Ishikawa (cell line): ENCODE data around the gene PRICKLE2.

Experiments
- CEBPB ChIP-seq: IDR thresholded peaks from 2 replicates; pipeline ENCODE4 v1.6.1; 2012
- CREB1 ChIP-seq: IDR thresholded peaks from 2 replicates; pipeline ENCODE4 v1.6.1; 2012; ENCODE audit warnings: low read depth
- EGR1 ChIP-seq: IDR thresholded peaks from 2 replicates; pipeline ENCODE4 v1.6.1; 2012
- EP300 ChIP-seq: IDR thresholded peaks from 2 replicates; pipeline ENCODE4 v1.6.1; 2012; ENCODE audit warnings: borderline replicate concordance
- FOXM1 ChIP-seq: IDR thresholded peaks from 2 replicates; pipeline ENCODE4 v1.6.1; 2012; ENCODE audit warnings: low read depth, borderline replicate concordance
- NFIC ChIP-seq: IDR thresholded peaks from 2 replicates; pipeline ENCODE4 v1.6.1; 2012
- RAD21 ChIP-seq: IDR thresholded peaks from 2 replicates; pipeline ENCODE4 v1.6.1; 2012; ENCODE audit warnings: low read depth
- TAF1 ChIP-seq: IDR thresholded peaks from 2 replicates; pipeline ENCODE4 v1.6.1; 2012; ENCODE audit warnings: low read depth, mild to moderate bottlenecking
- TCF12 ChIP-seq: IDR thresholded peaks from 2 replicates; pipeline ENCODE4 v1.6.1; 2012; ENCODE audit warnings: low read depth
- TEAD4 ChIP-seq: IDR thresholded peaks from 2 replicates; pipeline ENCODE4 v1.6.1; 2012
- YY1 ChIP-seq: IDR thresholded peaks from 2 replicates; pipeline ENCODE4 v1.6.1; 2012; ENCODE audit warnings: low read depth
- ZBTB7A ChIP-seq: IDR thresholded peaks from 2 replicates; pipeline ENCODE4 v1.6.1; 2012; ENCODE audit warnings: low read depth
- TF ChIP-seq, protein P1 (sequence below): IDR thresholded peaks from 2 replicates; pipeline ENCODE4 v1.6.1; 2012
- TF ChIP-seq, protein P2 (sequence below): IDR thresholded peaks from 2 replicates; pipeline ENCODE4 v1.6.1; 2012
- TF ChIP-seq, protein P3 (sequence below): IDR thresholded peaks from 2 replicates; pipeline ENCODE4 v1.6.1; 2012; ENCODE audit warnings: low read depth, mild to moderate bottlenecking

Gene PRICKLE2

DNA sequence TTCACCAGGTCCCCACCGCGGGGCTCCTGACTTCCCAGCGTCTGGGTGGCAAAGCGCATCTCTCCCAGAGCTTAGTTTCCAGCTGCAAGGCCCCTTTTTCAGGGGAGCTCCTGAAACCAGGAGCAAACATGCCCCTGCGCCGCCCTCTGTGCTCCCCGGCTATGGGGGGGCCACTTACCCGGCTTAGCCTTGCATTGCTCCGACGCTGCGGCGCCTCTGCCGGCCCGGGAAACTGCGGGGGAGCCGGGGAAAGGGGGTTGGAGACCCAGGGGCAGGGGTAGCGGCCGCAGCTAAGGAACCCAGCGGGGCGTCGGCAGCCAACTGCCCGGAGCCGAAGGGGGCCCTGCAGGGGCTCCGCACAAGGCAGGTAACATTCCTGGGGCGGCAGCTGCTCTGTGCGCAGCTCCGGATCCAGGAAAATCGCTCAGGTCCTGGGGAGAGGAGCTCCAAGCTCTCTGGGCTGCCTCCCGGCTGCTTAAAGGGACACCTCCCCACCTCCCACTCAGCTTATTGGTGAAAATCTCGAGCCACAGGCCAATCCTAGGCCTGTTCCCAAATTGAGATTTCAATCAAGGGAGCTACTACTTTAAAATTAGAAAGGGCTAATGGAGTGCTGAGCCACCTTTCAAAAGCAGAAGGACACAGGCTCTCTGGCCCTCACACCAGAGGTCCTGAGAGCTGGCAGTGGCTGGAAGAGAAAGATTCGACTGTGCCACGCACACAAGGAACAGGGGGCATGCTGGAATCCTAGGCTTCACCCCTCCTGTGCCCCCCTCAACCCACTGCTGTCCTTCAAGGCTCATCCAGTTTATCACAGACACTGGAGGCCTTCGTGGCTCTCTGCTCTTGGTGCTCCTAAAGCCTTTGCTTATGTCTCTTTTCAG, 42.7 kb upstream of the PRICKLE2 start:
- TF ChIP-seq EP300 (no peak), ZBTB7A (peak; percentile 46; the same call in 1 of the 2 replicates), TEAD4 (peak; percentile 32; the same call in 1 of the 2 replicates)

DNA sequence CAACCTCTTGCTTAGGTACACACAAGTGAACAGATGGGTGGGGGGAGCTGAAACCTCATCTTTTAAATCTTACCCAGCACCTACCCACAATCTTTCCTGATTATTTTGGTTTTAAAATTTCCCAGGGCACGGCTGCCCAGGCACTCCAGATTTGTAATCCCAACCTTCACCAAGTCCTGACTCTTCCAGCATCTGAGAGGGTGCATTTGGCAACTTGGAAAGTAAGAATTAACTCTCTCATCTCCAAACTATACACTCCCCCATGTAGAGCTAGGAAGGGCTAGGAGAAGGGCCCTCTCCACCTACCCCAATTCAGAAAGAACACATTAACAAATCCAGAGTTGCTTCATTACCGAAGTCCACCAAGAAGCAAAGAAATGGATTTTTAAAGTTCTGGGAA, 41.7 kb upstream of the PRICKLE2 start:
- TF ChIP-seq TCF12 (no peak), ZBTB7A (no peak), CREB1 (no peak), TAF1 (no peak), CEBPB (no peak), EP300 (no peak), EGR1 (no peak), NFIC (no peak), RAD21 (no peak), YY1 (no peak), FOXM1 (no peak), TEAD4 (no peak)
- TF ChIP-seq, protein P1, sequence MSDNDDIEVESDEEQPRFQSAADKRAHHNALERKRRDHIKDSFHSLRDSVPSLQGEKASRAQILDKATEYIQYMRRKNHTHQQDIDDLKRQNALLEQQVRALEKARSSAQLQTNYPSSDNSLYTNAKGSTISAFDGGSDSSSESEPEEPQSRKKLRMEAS: no peak
- TF ChIP-seq, protein P2, sequence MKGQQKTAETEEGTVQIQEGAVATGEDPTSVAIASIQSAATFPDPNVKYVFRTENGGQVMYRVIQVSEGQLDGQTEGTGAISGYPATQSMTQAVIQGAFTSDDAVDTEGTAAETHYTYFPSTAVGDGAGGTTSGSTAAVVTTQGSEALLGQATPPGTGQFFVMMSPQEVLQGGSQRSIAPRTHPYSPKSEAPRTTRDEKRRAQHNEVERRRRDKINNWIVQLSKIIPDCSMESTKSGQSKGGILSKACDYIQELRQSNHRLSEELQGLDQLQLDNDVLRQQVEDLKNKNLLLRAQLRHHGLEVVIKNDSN: no peak
- TF ChIP-seq, protein P3, sequence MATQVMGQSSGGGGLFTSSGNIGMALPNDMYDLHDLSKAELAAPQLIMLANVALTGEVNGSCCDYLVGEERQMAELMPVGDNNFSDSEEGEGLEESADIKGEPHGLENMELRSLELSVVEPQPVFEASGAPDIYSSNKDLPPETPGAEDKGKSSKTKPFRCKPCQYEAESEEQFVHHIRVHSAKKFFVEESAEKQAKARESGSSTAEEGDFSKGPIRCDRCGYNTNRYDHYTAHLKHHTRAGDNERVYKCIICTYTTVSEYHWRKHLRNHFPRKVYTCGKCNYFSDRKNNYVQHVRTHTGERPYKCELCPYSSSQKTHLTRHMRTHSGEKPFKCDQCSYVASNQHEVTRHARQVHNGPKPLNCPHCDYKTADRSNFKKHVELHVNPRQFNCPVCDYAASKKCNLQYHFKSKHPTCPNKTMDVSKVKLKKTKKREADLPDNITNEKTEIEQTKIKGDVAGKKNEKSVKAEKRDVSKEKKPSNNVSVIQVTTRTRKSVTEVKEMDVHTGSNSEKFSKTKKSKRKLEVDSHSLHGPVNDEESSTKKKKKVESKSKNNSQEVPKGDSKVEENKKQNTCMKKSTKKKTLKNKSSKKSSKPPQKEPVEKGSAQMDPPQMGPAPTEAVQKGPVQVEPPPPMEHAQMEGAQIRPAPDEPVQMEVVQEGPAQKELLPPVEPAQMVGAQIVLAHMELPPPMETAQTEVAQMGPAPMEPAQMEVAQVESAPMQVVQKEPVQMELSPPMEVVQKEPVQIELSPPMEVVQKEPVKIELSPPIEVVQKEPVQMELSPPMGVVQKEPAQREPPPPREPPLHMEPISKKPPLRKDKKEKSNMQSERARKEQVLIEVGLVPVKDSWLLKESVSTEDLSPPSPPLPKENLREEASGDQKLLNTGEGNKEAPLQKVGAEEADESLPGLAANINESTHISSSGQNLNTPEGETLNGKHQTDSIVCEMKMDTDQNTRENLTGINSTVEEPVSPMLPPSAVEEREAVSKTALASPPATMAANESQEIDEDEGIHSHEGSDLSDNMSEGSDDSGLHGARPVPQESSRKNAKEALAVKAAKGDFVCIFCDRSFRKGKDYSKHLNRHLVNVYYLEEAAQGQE: no peak

DNA sequence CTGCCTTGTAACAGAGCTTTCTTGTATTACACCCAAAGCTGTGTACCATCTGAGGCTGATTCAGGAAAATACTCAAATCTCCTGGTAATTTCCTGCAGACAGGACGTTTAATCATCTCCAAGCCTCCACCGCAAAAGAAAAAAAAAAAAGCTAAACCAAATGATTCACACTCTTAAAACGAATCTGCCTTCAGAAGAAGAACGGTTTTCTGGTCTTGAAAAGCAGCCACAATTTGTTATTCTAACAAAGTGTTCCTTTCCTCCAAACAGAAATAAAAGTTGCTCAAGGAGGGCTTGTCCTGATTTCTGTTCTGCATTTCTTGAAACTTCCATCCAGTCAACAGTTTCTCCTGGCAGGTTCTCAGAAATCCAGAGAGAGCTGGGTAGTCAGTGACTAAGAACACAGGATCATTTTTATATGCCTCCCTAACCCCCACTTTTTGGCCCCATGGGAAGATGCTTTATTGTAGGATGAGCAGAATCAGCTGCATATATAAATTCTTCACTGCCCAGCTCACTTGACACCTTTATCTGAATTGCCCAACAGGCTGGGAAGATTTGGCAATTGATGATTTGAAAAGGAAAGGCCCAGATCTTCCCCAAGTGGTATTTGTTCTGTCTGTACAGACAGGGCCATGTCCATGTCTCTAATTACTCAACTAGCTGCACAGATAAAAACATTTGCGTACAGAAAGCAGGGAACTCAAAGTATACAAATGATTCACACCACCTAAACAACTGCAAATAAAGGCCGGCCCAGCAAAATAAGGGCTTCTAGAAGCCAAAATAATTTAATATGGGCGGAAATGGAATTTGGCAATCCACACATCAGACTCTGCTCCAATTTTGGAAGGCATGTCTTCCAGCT, 41.0 kb upstream of the PRICKLE2 start:
- TF ChIP-seq CEBPB: no peak
- no peak for TF ChIP-seq EGR1
- no peak for TF ChIP-seq TAF1
- no peak for TF ChIP-seq FOXM1
- TF ChIP-seq, protein P3: no peak
- no peak for TF ChIP-seq NFIC
- TF ChIP-seq ZBTB7A: no peak
- TF ChIP-seq CREB1: no peak
- no peak for TF ChIP-seq TEAD4

DNA sequence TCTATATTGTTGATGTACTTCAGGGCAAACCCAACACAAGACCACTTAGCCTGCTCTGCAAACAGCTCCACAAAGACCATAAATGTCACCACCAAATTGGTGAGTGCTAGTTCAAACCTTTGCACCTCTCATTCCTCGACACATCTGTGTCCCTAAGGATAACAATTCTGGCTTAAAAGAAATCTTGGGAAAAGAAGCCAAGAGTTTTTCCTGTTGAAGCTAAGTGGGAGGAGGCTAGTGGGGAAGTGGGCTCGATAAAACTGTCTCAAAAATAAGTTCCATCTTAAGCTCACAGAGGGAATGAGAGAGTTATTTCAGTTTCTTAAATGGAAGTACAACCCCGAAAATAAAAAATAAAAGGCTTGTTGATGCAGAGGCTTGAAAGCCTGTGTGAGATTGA, 40.4 kb upstream of the PRICKLE2 start:
- TF ChIP-seq TAF1 (no peak), ZBTB7A (no peak), YY1 (no peak), RAD21 (no peak), CEBPB (no peak), TEAD4 (no peak), EGR1 (no peak), NFIC (no peak), FOXM1 (no peak)
- TF ChIP-seq, protein P2: no peak
- TF ChIP-seq, protein P1: no peak
- TF ChIP-seq, protein P3: no peak
